ENCODE results near the gene SLAMF9. TPM values are rescaled to one million over a fixed set of nuclear protein-coding genes. Genes with fewer than 3 reads are reported as not detected.

The SLAMF9 gene
- total and polyA plus RNA-seq, 2 of the 8 experiments (the other 6 are each of a cell fraction or from before 2014, with no cell fraction given), result not detected

DNA sequence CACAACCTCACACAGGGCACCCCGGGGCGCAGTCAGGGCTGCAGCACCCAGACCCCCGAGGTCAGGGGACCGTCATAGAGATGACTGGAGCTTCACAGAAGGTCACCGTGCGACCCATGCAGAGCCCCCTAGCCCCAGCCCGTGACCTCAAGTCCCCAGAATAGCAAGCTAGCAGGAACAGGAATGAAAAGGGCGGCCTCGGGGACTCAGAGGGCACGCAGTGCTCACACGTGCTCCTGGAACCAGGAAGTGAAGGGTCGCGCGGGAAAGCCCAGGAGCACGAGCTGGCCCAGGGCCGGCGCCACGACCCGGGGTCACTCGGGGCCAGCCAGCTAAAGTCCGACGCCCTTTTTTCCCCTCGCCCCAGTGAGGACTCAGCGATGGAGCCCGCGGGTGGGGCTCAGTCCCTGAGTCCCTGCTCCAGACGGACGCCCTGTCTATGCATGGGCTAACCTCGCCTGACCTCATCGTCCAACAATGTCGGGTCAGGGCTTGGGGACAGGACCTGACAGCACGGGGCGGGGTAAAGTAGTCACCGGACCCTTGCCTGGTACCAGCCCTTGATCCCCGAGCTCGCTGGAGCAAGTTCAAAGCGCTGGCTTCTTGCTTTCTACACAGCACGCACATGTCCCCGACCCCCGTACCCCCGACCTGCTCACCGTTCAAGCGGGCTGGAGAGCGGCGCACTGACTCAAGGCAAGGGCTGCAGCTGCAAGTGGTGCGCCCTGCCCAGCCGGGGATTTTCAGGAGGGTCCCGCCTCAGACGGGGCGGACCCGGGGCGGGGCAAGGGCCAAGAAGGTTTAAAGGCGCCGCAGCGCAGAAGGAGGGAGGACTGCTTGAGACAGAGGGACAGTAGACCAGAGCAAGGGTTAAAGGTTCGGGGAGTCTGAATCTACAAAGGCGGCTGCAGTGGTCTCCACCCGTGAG is 29.0 kb downstream of the SLAMF9 start, which contains the start of gene TAGLN2 (continued):
- TF ChIP-seq HDAC2 (IDR thresholded peaks at IDR 0.05; ENCODE audit: borderline replicate concordance in 1 of 2, low read depth in 2 of 2, low read length in 2 of 2) (no peak), SIRT6 (IDR thresholded peaks at IDR 0.05; ENCODE audit: low read length) (no peak), EZH2 (IDR thresholded peaks at IDR 0.05; ENCODE audit: low read depth, low read length, severe bottlenecking) (no peak), ZNF274 (IDR thresholded peaks at IDR 0.05; ENCODE audit: borderline replicate concordance, extremely low read depth, low read length) (no peak), USF2 (IDR thresholded peaks at IDR 0.05; ENCODE audit: low read length) (no peak), TBP (IDR thresholded peaks at IDR 0.05; ENCODE audit: low read depth, low read length) (peak; percentile 81), CBX5 (IDR thresholded peaks at IDR 0.05; ENCODE audit: low read depth, low read length) (no peak), HDAC6 (IDR thresholded peaks at IDR 0.05; ENCODE audit: low read depth, low read length) (no peak), RNF2 (IDR thresholded peaks at IDR 0.05; ENCODE audit: borderline replicate concordance, low read depth, low read length, missing control alignments, poor library complexity, severe bottlenecking) (no peak), POU5F1 (IDR thresholded peaks at IDR 0.05; ENCODE audit: low read depth, low read length) (no peak), SRF (IDR thresholded peaks at IDR 0.05; ENCODE audit: low read depth, low read length) (no peak), GTF2F1 (IDR thresholded peaks at IDR 0.05; ENCODE audit: borderline replicate concordance, low read depth, low read length) (no peak), SAP30 (IDR thresholded peaks at IDR 0.05; ENCODE audit: insufficient read depth, insufficient replicate concordance, low read length) (no peak), KDM4A (IDR thresholded peaks at IDR 0.05; ENCODE audit: low read depth, low read length, severe bottlenecking) (peak; percentile 86), PHF8 (conservative IDR thresholded peaks at IDR 0.05; ENCODE audit: low read depth, low read length) (peak; percentile 51; the same call in 1 of the 2 replicates)
- TF ChIP-seq, protein P1, sequence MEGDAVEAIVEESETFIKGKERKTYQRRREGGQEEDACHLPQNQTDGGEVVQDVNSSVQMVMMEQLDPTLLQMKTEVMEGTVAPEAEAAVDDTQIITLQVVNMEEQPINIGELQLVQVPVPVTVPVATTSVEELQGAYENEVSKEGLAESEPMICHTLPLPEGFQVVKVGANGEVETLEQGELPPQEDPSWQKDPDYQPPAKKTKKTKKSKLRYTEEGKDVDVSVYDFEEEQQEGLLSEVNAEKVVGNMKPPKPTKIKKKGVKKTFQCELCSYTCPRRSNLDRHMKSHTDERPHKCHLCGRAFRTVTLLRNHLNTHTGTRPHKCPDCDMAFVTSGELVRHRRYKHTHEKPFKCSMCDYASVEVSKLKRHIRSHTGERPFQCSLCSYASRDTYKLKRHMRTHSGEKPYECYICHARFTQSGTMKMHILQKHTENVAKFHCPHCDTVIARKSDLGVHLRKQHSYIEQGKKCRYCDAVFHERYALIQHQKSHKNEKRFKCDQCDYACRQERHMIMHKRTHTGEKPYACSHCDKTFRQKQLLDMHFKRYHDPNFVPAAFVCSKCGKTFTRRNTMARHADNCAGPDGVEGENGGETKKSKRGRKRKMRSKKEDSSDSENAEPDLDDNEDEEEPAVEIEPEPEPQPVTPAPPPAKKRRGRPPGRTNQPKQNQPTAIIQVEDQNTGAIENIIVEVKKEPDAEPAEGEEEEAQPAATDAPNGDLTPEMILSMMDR (IDR thresholded peaks at IDR 0.05; ENCODE audit: control extremely low read depth in 1 of 3, insufficient read depth in 1 of 3, low read depth in 1 of 3, low read length in 3 of 3), result no peak; a peak in 1 of 4 replicates

Measured in H1 (cell line).